ENCODE measurements around the gene MMP26. TPM values are rescaled to one million over a fixed set of nuclear protein-coding genes. Genes with fewer than 3 reads are reported as not detected.
"Not testable (repeated sequence)": the region's sequence is repeated elsewhere in the genome, so short reads cannot be mapped to it uniquely, and the experiment has no call there.

MMP26 gene
- total RNA-seq, 1 donor from 2014 or later: not detected

DNA sequence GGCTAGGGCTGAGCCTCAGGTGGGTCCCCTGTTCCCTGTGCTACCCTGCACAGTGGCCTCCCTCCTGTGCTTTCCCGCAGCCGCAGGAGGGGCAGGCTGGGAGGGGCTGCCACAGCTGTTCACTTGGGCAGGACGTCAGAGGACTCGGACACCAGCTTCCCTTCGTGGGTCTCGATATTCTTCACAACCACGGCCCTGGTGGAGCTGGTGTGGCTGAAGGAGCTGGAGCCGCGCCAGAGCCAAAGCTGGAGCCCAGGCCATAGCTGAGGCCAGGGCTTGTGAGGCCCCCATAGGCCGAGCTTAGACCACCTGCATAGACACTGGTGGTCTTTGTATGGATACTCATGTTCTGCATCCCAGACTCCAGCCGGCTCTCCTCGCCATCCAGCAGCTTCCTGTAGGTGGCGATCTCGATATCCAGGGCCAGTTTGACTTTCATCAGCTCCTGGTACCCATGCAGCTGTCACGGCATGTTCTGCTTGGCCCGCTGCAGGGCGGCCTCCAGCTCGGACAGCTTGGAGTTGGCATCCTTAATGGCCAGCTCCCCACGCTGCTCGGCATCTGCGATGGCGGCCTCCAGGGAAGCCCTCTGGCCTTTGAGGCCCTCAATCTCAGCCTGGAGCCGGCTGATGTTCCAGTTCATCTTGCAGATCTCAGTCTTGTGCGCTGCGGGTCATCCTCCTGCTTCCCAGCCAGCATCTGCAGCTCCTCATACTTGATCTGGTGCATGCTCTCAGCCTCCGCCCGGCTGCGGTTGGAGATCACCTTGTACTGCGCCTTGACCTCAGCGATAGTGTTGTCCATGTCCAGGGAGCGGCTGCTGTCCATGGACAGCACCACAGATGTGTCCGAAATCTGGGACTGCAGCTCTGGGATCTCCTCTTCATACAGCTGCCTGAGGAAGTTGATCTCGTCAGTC, 18.3 kb downstream of the MMP26 start:
- not testable (repeated sequence) for DNase-seq

DNA sequence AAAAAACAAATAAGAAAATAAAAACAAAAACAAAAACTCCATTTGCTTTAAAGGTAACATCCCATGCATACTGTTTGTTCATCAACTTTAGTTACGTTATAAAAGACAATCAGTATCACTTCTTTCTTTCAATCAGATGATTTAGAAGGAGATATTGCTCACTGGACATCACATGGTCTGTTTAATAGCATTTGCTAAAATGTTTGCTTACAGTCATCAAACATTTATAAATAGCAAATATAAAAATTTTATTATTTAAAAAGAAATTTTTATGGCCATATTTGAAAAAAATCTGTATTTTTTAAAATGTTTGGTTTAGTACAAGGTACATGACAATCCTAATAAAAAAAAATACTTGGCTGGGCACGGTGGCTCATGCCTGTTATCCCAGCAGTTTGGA, 22.6 kb downstream of the MMP26 start:
- no peak for DNase-seq

DNA sequence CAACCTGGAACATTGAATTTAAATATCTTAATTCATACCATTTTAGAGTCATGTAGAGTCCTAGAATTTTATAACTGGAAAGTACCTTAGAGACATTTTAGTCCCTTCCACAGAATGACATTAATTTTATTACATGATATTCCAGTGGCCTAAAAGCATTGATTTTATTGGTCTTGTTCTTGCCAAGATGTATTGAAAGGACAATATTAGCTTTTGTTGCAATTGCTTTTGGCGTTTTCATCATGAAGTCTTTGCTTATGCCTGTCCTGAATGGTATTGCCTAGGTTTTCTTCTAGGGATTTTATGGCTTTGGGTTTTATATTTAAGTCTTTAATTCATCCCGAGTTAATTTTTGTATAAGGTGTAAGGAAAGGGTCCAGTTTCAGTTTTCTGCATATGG, 36.2 kb downstream of the MMP26 start:
- no peak for DNase-seq

DNA sequence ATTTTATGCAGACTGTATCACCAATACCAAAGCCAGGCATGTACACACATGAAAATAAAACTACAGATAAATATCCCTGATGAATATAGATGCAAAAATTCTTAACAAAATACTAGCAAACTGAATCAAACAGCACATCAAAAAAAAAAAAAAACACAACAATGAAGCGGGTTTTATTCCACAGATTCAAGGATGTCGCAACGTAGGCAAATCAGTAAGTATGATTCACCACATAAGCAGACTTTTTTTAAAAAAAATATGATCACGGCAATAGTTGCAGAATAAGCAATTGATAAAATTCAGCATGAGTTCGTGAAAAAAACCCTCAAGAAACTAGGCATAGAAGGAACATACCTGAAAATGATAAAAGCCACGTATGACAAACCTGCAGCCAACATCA, 43.9 kb downstream of the MMP26 start:
- no peak for DNase-seq

DNA sequence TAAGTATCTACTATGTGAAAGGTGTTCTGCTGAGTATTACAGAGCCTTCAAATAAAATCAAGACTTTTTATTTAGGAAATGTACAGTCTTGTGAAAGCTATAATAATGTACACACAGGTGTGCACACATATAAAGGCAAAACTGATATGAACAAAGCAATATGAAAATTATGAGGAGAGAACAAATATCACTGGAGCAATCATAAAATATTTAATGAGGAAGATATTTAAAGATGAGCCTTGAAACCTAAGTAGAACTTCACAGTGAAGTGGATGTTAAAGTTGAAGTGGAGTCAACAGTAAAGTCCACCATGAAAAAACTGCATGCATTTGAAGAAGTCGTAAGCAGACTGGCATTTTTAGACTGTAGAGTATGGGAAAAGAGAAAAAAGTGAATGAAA, 46.6 kb downstream of the MMP26 start:
- DNase-seq: no peak

Other genes with a start within 250 kb of the MMP26 start
- not detected for gene OR52K1, start 222.1 kb upstream of the MMP26 start, total RNA-seq
- gene OR52M1, start 159.6 kb upstream of the MMP26 start, total RNA-seq: not detected
- gene OR52I2, start 123.0 kb upstream of the MMP26 start, total RNA-seq: not detected
- not detected for gene OR52I1, start 110.7 kb upstream of the MMP26 start, total RNA-seq
- 6.7 TPM for gene TRIM68, start 96.6 kb upstream of the MMP26 start, total RNA-seq
- not detected for gene OR51D1, start 67.3 kb upstream of the MMP26 start, total RNA-seq
- 1.9 TPM for gene OR51E1, start 60.8 kb upstream of the MMP26 start, total RNA-seq
- not detected for gene OR51E2, start 6.9 kb upstream of the MMP26 start, total RNA-seq
- gene OR51F1, start 65.2 kb downstream of the MMP26 start, total RNA-seq: not detected
- gene OR52R1, start 99.6 kb downstream of the MMP26 start, total RNA-seq: not detected
- not detected for gene OR51F2, start 116.5 kb downstream of the MMP26 start, total RNA-seq
- not detected for gene OR51S1, start 144.4 kb downstream of the MMP26 start, total RNA-seq
- gene OR51T1, start 177.1 kb downstream of the MMP26 start, total RNA-seq: not detected
- gene OR51A7, start 199.0 kb downstream of the MMP26 start, total RNA-seq: not detected
- gene OR51G2, start 214.6 kb downstream of the MMP26 start, total RNA-seq: not detected
- not detected for gene OR51G1, start 219.6 kb downstream of the MMP26 start, total RNA-seq
- not detected for gene OR51A4, start 242.8 kb downstream of the MMP26 start, total RNA-seq

Measured in tongue (tissue), 2 donors.